Hepatocyte (in vitro differentiated cells): ENCODE data around the gene VCAN.

Source experiments
- EZH2 ChIP-seq: fragments of 200-600 bp; sonication (generic); IDR thresholded peaks from 2 replicates; pipeline ENCODE4 v1.6.1; 2016; ENCODE audit warnings: antibody characterized with exemption, mild to moderate bottlenecking, borderline replicate concordance
- EZH2phosphoT487 ChIP-seq: fragments of 200-600 bp; sonication (generic); IDR thresholded peaks from one replicate; pipeline ENCODE4 v1.6.1; 2018; ENCODE audit warnings: antibody characterized with exemption, mild to moderate bottlenecking, low read depth, moderate library complexity; ENCODE audit not compliant: unreplicated experiment, severe bottlenecking

DNA sequence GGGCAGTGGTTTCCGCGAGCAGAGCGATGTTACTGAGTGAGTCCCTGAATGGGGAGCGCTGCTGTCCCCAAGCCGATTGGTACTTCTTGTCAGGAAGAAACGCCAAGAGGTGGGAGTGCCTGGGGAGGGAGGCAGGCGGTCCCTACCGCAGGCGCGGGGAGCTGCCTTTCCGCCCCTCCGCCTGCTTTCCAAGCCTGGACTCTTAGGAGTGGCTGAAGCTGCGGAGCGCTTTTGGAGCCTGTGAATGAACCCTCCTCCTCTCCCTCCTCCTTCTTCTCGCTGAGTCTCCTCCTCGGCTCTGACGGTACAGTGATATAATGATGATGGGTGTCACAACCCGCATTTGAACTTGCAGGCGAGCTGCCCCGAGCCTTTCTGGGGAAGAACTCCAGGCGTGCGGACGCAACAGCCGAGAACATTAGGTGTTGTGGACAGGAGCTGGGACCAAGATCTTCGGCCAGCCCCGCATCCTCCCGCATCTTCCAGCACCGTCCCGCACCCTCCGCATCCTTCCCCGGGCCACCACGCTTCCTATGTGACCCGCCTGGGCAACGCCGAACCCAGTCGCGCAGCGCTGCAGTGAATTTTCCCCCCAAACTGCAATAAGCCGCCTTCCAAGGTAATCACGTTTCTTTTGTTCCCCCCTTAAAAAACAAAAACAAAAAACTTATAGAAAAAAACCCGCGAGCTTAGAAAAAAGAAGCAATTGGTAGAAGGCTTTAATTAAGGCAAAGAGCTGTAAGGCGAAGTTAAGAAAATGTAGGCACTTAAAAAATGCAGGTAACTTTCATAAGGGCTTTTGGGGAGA lies at the start of gene VCAN:
- TF ChIP-seq EZH2 (no peak), EZH2phosphoT487 (no peak)
